Stimulated activated naive B cell treated with anti-CD40 and anti-IgM and Interleukin-4, amounts not matched to agents 10 μg/mL and 1 μg/mL and 100 μg/mL, for 72 hours (primary cell): Measurements from ENCODE around the gene SCD5.

ENCODE experiments used
- ATAC-seq, 2 donors: fragments of 150-1000 bp; cut with Tn5 transposase; replicated peaks; 2 replicates each; pipeline ENCODE4 v1.10.0; 2021; ENCODE audit warnings: moderate library complexity in 1 of 2
- DNase-seq: peaks from one replicate; pipeline ENCODE4 v3.0.0; 2021
- H3K27ac Mint-ChIP-seq: one replicate; pipeline ENCODE4 v1.8.0; 2022; ENCODE audit warnings: mild to moderate bottlenecking, mixed read lengths
- H3K27me3 Mint-ChIP-seq, 2 donors: one replicate each; pipeline ENCODE4 v1.8.0; 2022; ENCODE audit warnings: mixed read lengths in 2 of 2
- H3K36me3 Mint-ChIP-seq, 2 donors: one replicate each; pipeline ENCODE4 v1.8.0; 2022; ENCODE audit warnings: mixed read lengths in 2 of 2, mild to moderate bottlenecking in 1 of 2
- H3K4me1 Mint-ChIP-seq, 2 donors: one replicate each; pipeline ENCODE4 v1.8.0; 2022; ENCODE audit warnings: mixed read lengths in 2 of 2, mild to moderate bottlenecking in 1 of 2
- H3K4me3 Mint-ChIP-seq, 2 donors: one replicate each; pipeline ENCODE4 v1.8.0; 2022; ENCODE audit warnings: mild to moderate bottlenecking in 2 of 2, mixed read lengths in 2 of 2, moderate library complexity in 1 of 2
- H3K9me3 Mint-ChIP-seq, 2 donors: one replicate each; pipeline ENCODE4 v1.8.0; 2022; ENCODE audit warnings: mixed read lengths in 2 of 2, mild to moderate bottlenecking in 1 of 2

SCD5 gene

DNA sequence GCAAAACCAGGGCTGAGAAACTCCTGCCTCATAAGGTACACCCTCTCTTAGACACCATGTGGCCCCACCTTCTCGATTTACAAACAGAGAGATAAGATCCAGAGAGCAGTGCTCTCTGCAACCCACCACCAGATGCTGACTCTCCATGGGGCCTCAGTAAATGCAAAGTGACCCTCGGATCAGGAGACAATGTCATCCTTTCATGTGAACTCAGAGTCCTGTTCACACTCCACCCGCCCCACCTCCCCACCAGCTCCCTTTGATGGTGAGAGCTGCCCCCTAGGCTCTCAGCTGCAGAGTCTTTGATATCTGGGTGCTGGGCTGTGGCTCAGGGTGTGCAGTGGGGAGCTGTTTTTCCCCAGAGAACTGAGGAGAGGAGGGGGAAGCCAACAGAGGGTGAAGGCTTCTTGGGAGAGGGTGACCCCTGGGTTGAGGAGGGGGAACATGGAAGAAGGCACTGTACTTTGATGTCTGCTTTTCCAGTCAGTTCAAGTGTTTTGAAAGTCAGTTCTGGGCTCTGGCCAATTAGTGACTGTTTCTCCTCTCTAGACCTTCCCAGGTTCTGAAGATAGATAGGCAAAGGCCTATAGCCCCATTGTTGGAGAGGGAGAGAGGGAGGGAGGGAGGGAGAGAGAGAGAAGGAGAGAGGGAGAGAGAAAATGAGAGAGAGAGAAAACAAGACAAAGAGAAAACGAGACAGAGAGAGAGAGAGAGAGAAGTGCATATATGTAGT lies 88.2 kb downstream of the SCD5 start:
- H3K9me3 Mint-ChIP-seq: no peaks in the 10 kb centered on the region
- no peak overlapping the region for H3K4me3 Mint-ChIP-seq
- H3K4me1 Mint-ChIP-seq: no peaks in the 10 kb centered on the region
- ATAC-seq: no peak
- no peak overlapping the region for H3K27ac Mint-ChIP-seq
- no peak for DNase-seq
- no peaks in the 10 kb centered on the region for H3K27me3 Mint-ChIP-seq
- no peaks in the 10 kb centered on the region for H3K36me3 Mint-ChIP-seq

DNA sequence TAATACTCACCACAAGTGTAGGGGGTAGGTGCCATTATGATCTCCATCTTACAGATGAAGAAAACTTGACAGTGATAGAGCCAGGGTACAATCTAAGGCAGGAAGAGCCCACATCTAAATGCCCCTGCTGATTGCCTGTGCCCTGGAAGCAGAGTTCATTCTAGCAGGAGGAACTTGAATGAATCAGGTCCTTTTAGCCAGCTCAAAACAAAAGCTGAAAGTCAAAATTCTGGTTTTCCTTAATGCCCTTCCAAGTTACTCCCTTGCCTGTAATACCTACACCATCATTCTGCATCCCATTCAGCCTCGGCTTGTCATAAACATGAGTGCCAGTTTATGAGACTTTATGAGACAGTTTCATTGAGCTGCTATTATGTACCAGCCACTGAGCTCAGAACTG lies 89.6 kb downstream of the SCD5 start:
- DNase-seq: no peak
- Mint-ChIP-seq H3K27ac (no peak overlapping the region), H3K36me3 (no peaks in the 10 kb centered on the region), H3K4me1 (no peaks in the 10 kb centered on the region), H3K4me3 (no peak overlapping the region), H3K9me3 (no peaks in the 10 kb centered on the region), H3K27me3 (no peaks in the 10 kb centered on the region)
- no peak for ATAC-seq

DNA sequence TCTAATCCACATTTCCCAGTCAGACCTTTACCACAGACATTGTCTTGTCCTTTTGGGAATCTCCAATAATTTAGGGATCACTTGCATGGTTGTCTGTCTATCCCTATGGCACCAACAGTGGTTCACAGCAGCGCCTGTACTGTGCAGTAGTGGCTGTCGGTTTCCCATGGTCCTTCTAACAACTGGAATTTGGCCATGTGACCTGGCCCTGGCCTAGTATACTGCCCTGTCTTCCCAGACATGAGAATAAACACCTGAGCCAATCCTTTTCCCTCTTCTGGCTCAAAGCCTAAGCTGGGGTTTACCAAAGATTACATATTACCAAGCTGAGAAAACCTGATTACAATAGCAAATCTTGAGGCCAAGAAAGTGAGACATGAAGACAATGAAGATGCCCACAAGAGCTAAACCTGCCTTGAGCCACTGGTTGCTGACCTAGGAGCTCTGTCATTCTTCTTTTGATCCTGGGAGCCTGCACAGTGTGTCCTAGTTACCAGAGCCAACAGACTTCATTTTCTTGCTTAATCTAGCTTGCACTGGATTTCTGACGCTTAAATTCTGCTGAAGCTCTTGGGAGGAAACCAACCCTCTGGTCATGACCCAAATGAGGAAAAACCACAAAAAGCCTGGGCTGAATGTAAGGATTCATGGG lies 92.1 kb downstream of the SCD5 start:
- Mint-ChIP-seq H3K27me3 (no peaks in the 10 kb centered on the region), H3K4me1 (no peaks in the 10 kb centered on the region), H3K27ac (no peak overlapping the region), H3K9me3 (no peaks in the 10 kb centered on the region), H3K4me3 (no peak overlapping the region), H3K36me3 (no peaks in the 10 kb centered on the region)
- ATAC-seq (no peak), DNase-seq (no peak)

- ATAC-seq (no peak), DNase-seq (no peak)
- Mint-ChIP-seq H3K4me1 (no peaks in the 10 kb centered on the region), H3K9me3 (no peaks in the 10 kb centered on the region), H3K27me3 (no peaks in the 10 kb centered on the region), H3K36me3 (no peaks in the 10 kb centered on the region), H3K4me3 (no peak overlapping the region), H3K27ac (no peak overlapping the region)
Measured at GRCh38 chr4:82705928-82706300, 92.7 kb downstream of the SCD5 start.

DNA sequence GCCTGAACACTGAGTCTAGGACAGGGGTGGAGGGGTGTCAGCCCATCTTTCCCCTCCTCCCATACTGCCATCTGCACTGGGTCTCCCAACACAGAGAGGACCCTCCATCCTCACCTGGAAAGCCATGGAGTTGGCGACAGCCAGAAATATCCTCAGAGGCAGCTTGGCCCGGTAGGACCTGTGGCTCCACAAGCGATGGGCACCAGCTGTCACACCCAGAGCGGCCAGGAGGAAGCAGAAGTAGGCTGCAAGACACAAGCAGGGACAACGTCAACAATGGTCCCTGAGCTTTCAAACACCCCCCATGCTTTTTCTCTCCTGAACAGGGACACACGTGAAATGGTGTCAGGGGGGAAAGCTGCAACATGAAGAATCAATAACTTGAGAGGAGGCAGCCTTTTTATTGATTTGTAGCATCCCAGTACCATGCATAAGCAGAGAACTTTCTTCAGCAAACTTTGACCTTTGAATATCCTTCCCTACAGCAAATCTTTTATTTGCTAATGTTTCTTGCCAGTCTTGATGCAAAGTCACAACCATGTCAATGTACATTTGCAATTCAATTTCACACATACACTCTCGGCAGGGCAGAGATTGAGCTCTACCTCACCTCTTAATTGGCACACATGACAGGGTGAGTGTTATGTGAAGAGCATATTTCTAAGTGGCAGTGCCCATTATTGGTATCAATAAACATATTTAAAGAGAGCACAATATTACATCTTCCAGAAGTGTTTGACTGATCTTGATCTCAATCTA lies 93.2 kb downstream of the SCD5 start:
- DNase-seq (no peak), ATAC-seq (no peak)
- no peaks in the 10 kb centered on the region for H3K27me3 Mint-ChIP-seq
- H3K4me3 Mint-ChIP-seq: no peak overlapping the region
- no peaks in the 10 kb centered on the region for H3K36me3 Mint-ChIP-seq
- H3K9me3 Mint-ChIP-seq: no peaks in the 10 kb centered on the region
- no peaks in the 10 kb centered on the region for H3K4me1 Mint-ChIP-seq
- H3K27ac Mint-ChIP-seq: no peak overlapping the region

GRCh38 chr4:82704156-82704555 lies 94.4 kb downstream of the SCD5 start:
- DNase-seq (no peak), ATAC-seq (no peak)
- H3K4me1 Mint-ChIP-seq: no peaks in the 10 kb centered on the region
- H3K9me3 Mint-ChIP-seq: no peaks in the 10 kb centered on the region
- H3K4me3 Mint-ChIP-seq: no peak overlapping the region
- no peaks in the 10 kb centered on the region for H3K36me3 Mint-ChIP-seq
- H3K27me3 Mint-ChIP-seq: no peaks in the 10 kb centered on the region
- no peak overlapping the region for H3K27ac Mint-ChIP-seq

GRCh38 chr4:82698412-82698811 lies 100.2 kb downstream of the SCD5 start:
- DNase-seq (no peak), ATAC-seq (no peak)
- Mint-ChIP-seq H3K9me3 (no peaks in the 10 kb centered on the region), H3K36me3 (no peaks in the 10 kb centered on the region), H3K27ac (no peak overlapping the region), H3K4me3 (no peak overlapping the region), H3K4me1 (no peaks in the 10 kb centered on the region), H3K27me3 (no peaks in the 10 kb centered on the region)

DNA sequence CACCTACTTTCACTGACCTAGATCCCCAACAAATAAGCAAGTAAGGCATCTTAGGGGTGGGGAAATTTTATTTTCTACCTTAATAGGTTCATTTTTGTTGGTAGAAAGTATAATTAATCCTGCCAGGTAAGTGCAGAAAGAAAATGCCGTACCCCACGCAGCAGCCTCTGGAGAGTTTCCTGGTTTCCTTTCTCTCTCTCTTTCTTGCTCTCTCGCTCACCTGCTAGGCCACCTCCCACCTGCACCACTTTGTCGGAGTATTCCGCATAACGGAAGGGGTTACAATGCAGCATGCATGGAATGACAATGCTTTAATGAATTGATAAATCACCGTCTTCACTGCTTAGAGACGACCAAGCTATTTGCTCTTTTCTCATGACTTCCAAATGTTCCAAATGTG lies 101.0 kb downstream of the SCD5 start:
- H3K4me1 Mint-ChIP-seq: no peaks in the 10 kb centered on the region
- no peaks in the 10 kb centered on the region for H3K36me3 Mint-ChIP-seq
- ATAC-seq (no peak), DNase-seq (no peak)
- H3K27ac Mint-ChIP-seq: no peak overlapping the region
- H3K4me3 Mint-ChIP-seq: no peak overlapping the region
- no peaks in the 10 kb centered on the region for H3K27me3 Mint-ChIP-seq
- H3K9me3 Mint-ChIP-seq: no peaks in the 10 kb centered on the region

GRCh38 chr4:82696117-82696860 lies 102.3 kb downstream of the SCD5 start:
- Mint-ChIP-seq H3K9me3 (no peaks in the 10 kb centered on the region), H3K4me1 (no peaks in the 10 kb centered on the region)

GRCh38 chr4:82694892-82695291 lies 103.7 kb downstream of the SCD5 start:
- Mint-ChIP-seq H3K36me3 (no peaks in the 10 kb centered on the region), H3K27me3 (no peaks in the 10 kb centered on the region), H3K27ac (no peak overlapping the region), H3K9me3 (no peaks in the 10 kb centered on the region), H3K4me1 (no peaks in the 10 kb centered on the region), H3K4me3 (no peak overlapping the region)
- ATAC-seq (no peak), DNase-seq (no peak)

More at GRCh38 chr4:82696117-82696860, 102.3 kb downstream of the SCD5 start:
- no peak overlapping the region for H3K27ac Mint-ChIP-seq
- no peak overlapping the region for H3K4me3 Mint-ChIP-seq
- DNase-seq: no peak
- H3K36me3 Mint-ChIP-seq: no peaks in the 10 kb centered on the region
- ATAC-seq: no peak
- H3K27me3 Mint-ChIP-seq: no peaks in the 10 kb centered on the region

DNA sequence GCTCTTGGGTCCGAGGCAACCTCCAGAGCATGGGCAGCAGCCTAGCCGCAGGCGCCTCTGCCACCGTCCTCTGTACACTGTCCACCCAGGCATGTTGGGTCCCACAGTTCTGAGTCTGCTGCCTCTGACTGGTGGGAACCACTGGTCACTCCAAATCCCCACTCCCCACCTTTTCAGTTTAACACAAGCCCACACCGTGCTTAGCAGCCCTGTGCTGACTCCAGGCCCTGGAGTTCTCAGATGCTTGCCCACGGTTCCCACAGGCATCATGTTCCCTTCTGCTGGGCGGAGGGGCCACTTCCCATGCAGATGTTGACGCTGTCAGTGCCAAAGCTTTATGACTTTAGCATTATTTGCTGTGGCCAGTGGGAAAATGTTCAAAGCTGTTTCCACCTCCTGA lies 104.5 kb downstream of the SCD5 start:
- Mint-ChIP-seq H3K27me3 (no peaks in the 10 kb centered on the region), H3K27ac (no peak overlapping the region), H3K4me1 (no peaks in the 10 kb centered on the region), H3K9me3 (no peaks in the 10 kb centered on the region), H3K4me3 (no peak overlapping the region), H3K36me3 (no peaks in the 10 kb centered on the region)
- DNase-seq (no peak), ATAC-seq (no peak)

- H3K36me3 Mint-ChIP-seq: no peaks in the 10 kb centered on the region
- H3K4me3 Mint-ChIP-seq: no peak overlapping the region
- ATAC-seq (no peak), DNase-seq (no peak)
- peaks cover 0 to 4% of the 10 kb centered on the region in 2 donors for H3K4me1 Mint-ChIP-seq
- no peaks in the 10 kb centered on the region for H3K27me3 Mint-ChIP-seq
- no peaks in the 10 kb centered on the region for H3K9me3 Mint-ChIP-seq
- H3K27ac Mint-ChIP-seq: no peak overlapping the region
Measured at GRCh38 chr4:82692101-82692780, 106.4 kb downstream of the SCD5 start.

GRCh38 chr4:82691431-82691830 lies 107.2 kb downstream of the SCD5 start:
- Mint-ChIP-seq H3K9me3 (no peaks in the 10 kb centered on the region), H3K27ac (no peak overlapping the region), H3K4me1 (peaks cover 0 to 4% of the 10 kb centered on the region in 2 donors), H3K36me3 (no peaks in the 10 kb centered on the region), H3K27me3 (no peaks in the 10 kb centered on the region), H3K4me3 (no peak overlapping the region)
- ATAC-seq (no peak), DNase-seq (no peak)
